HG03159 (cell line): Measurements from ENCODE around the gene LIAS.
A peak's percentile ranks its signal among the peaks of the same experiment; 100 is the strongest.

Experiments
- ATAC-seq: cut with Tn5 transposase; IDR thresholded peaks from one replicate; pipeline ENCODE4 v1.9.1; 2021; ENCODE audit warnings: mild to moderate bottlenecking, moderate library complexity; ENCODE audit not compliant: unreplicated experiment

The LIAS gene

DNA sequence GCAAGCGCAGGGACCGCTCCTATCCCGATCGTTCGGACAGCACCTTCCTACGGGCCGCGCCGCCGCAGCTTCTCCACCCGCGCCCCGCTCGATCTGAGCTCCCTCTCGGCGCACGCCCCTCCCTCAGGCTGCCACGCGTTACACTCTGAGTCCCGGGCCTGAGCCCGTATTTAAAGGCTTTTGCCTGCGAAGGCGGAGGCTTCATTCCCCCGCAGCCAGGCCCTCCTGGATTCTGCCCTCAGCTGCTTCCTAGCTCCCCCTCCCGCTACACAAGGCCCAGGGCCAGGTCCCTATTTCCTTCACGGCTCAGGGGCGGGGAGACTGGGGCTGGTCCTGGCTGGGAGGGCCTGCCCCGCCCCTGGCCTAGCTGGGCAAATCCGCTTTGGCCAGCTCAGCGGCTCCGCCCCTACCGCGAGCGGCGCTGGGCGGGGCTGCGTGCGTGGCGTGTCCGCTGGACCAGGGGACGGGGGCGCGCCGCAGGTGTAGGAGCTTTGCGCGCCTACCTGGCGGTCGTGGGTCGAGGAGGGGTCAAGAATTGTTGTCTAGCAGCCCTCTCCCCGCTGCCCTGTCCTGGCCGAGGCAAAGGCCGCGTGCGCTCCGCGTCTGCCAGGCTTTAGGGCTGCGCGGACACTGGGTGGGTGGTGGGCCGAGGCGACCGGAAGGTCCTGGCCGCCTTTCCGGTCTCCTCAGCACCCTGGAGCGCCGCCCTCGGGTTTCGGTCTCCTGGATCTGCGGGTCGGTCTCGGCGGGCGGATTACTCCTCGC is 68.6 kb downstream of the LIAS start, which contains the start of gene UGDH:
UGDH (minus strand) TSS at position 144 of the 765 bp plus-strand sequence. CDS start 5,927 bp downstream, outside the sequence.
- peak; percentile 95 for ATAC-seq

DNA sequence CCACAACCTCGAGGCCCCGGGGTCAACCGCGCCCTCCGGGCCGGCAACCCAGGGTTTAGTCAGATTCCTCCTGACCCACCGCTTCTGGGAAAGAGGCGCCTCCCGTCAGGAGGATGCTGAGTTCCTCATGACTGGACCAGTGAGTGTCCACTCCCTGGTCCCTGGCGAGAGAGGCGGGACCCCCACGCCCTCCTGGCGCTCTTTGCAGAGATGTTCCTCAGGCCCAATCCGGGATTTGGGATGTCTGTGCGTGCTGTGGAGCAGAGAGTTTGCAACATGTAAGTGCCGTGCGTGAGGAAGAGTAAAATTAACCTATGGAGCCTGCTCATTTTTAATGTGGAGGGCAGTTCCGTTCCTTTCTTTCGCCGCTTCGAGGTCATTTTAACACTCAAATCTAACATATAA is 69.2 kb downstream of the LIAS start:
- ATAC-seq, result no peak
